CD8-positive, alpha-beta memory T cell (primary cell): ENCODE data around the gene LHFPL3. TPM values are rescaled to one million over a fixed set of nuclear protein-coding genes. Genes with fewer than 3 reads are reported as not detected.
"Not testable (repeated sequence)": the region's sequence is repeated elsewhere in the genome, so short reads cannot be mapped to it uniquely, and the experiment has no call there.

Experiments
- CTCF ChIA-PET: fragments of 350-600 bp; sonication (Branson Sonifier 250); formaldehyde crosslinking; loops from one replicate; lab custom pipeline; 2021; ENCODE audit warnings: antibody characterized with exemption; lab: Charles Lee
- POLR2A ChIA-PET: fragments of 350-600 bp; sonication (Branson Sonifier 250); formaldehyde crosslinking; loops from one replicate; lab custom pipeline; 2021; ENCODE audit warnings: antibody characterized with exemption; lab: Charles Lee
- DNase-seq, 5 donors: peaks; one replicate each; pipeline versions ENCODE4 v3.0.0 to v3.0.0-alpha.2; 2020 to 2022; ENCODE audit warnings: mixed read lengths in 1 of 5
- H3K27ac ChIP-seq: one replicate; pipeline ENCODE4 v1.7.0; 2013; ENCODE audit warnings: low read depth, mild to moderate bottlenecking, low read length, moderate library complexity
- H3K27me3 ChIP-seq: 2 replicates; pipeline ENCODE4 v1.7.0; 2013; ENCODE audit warnings: low read length, mild to moderate bottlenecking; ENCODE audit not compliant: insufficient read depth, poor library complexity, severe bottlenecking
- H3K36me3 ChIP-seq: 2 replicates; pipeline ENCODE4 v1.7.0; 2013; ENCODE audit warnings: mild to moderate bottlenecking, low read length, moderate library complexity; ENCODE audit not compliant: insufficient read depth
- H3K4me1 ChIP-seq: 2 replicates; pipeline ENCODE4 v1.7.0; 2013; ENCODE audit warnings: mild to moderate bottlenecking, low read length, moderate library complexity; ENCODE audit not compliant: insufficient read depth
- H3K4me3 ChIP-seq: 2 replicates; pipeline ENCODE4 v1.7.0; 2013; ENCODE audit warnings: mild to moderate bottlenecking, low read length
- H3K9me3 ChIP-seq: 2 replicates; pipeline ENCODE4 v1.7.0; 2013; ENCODE audit warnings: mild to moderate bottlenecking, low read length
- H3K27ac Mint-ChIP-seq, 8 donors: one replicate each; pipeline ENCODE4 v1.8.0; 2020 to 2021; ENCODE audit warnings: mixed read lengths in 8 of 8, mild to moderate bottlenecking in 6 of 8, inconsistent platforms in 3 of 8, moderate library complexity in 3 of 8
- H3K27me3 Mint-ChIP-seq, 2 donors: one replicate each; pipeline ENCODE4 v1.8.0; 2020 to 2021; ENCODE audit warnings: mixed read lengths in 2 of 2, mild to moderate bottlenecking in 1 of 2, moderate library complexity in 1 of 2
- H3K36me3 Mint-ChIP-seq, 3 donors: one replicate each; pipeline ENCODE4 v1.8.0; 2020 to 2021; ENCODE audit warnings: mixed read lengths in 3 of 3, inconsistent platforms in 1 of 3, mild to moderate bottlenecking in 1 of 3
- H3K4me1 Mint-ChIP-seq, 3 donors: one replicate each; pipeline ENCODE4 v1.8.0; 2020 to 2021; ENCODE audit warnings: mixed read lengths in 3 of 3, inconsistent platforms in 1 of 3, mild to moderate bottlenecking in 1 of 3
- H3K4me3 Mint-ChIP-seq, 7 donors: one replicate each; pipeline ENCODE4 v1.8.0; 2020 to 2021; ENCODE audit warnings: mixed read lengths in 7 of 7, mild to moderate bottlenecking in 6 of 7, moderate library complexity in 4 of 7, inconsistent platforms in 2 of 7
- H3K9me3 Mint-ChIP-seq, 5 donors: one replicate each; pipeline ENCODE4 v1.8.0; 2020 to 2022; ENCODE audit warnings: mixed read lengths in 5 of 5, mild to moderate bottlenecking in 3 of 5, moderate library complexity in 2 of 5, inconsistent platforms in 1 of 5
- polyA plus RNA-seq: library from polyadenylated mRNA; unstranded; fragments of 300-500 nt; fragmentation: Illumina TruSeq; gene quantifications from one replicate; pipeline ENCODE4 v1.2.3, GENCODE V29; 2021
- total RNA-seq, 2 experiments: library from RNA; stranded (reverse); gene quantifications; one replicate each; pipeline ENCODE4 v1.2.3, GENCODE V29; 2021

The LHFPL3 gene
- total and polyA plus RNA-seq, 3 experiments from 2014 or later = not detected

GRCh38 chr7:104686286-104686685 lies 357.9 kb downstream of the LHFPL3 start:
- no peak overlapping the region for H3K27ac ChIP-seq
- H3K4me1 Mint-ChIP-seq = no peaks in the 10 kb centered on the region
- no peaks in the 10 kb centered on the region for H3K36me3 Mint-ChIP-seq
- peaks cover 0 to under 1% (median 0%) of the 10 kb centered on the region in 5 donors for H3K9me3 Mint-ChIP-seq
- H3K36me3 ChIP-seq = no peaks in the 10 kb centered on the region
- H3K27me3 ChIP-seq = no peaks in the 10 kb centered on the region
- peaks cover 4 to 32% of the 10 kb centered on the region in 2 donors for H3K27me3 Mint-ChIP-seq
- no peak overlapping the region for H3K4me3 Mint-ChIP-seq
- ChIA-PET POLR2A (no interaction called here), CTCF (no interaction called here)
- no peaks in the 10 kb centered on the region for H3K4me1 ChIP-seq
- DNase-seq = no peak
- no peaks in the 10 kb centered on the region for H3K9me3 ChIP-seq
- H3K27ac Mint-ChIP-seq = no peak overlapping the region
- H3K4me3 ChIP-seq = no peak overlapping the region

DNA sequence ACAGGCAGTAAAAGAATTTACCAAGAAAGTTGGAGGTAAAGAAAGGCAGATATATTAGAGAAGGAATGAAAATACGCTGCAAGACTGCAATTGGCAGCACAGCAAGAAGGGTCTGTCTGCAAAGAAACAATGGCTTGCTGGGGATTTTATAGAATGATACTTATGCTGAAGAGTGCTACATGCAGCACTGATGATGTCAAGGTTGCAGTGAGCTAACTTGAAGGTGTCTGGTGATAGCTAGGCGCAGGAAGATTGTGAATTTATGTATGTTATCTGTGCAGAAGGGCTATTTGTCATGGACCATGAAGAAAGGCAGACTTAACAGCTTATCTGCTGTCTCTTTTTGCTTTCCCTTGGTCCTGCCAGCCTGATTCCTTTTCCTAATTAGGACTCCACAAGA lies 366.3 kb downstream of the LHFPL3 start:
- Mint-ChIP-seq H3K4me1 (no peaks in the 10 kb centered on the region), H3K4me3 (no peak overlapping the region)
- POLR2A ChIA-PET = no interaction called here

DNA sequence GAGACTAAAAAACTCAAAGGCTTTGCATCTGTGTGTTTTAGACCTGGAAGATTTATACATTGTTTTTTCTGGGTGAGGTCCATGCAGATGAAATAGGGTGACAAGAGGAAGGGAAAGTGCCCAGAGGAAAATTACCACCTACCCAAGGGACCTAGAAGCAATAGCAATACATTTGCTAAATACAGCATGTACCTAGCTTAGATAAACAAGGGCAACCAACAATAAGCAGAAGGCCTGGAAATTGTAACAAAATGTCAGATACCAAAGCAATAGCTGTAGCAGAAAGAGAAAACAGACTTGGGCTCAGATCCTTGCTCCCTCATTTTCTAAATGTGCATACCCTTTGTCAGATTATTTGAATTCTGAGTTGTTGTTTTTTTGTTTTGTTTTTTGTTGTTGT lies 367.2 kb downstream of the LHFPL3 start:
- no peaks in the 10 kb centered on the region for H3K36me3 Mint-ChIP-seq
- no peak for DNase-seq
- H3K4me1 Mint-ChIP-seq = no peaks in the 10 kb centered on the region
- H3K4me3 ChIP-seq = no peak overlapping the region
- no peaks in the 10 kb centered on the region for H3K4me1 ChIP-seq
- no peak overlapping the region for H3K27ac Mint-ChIP-seq
- POLR2A ChIA-PET = no interaction called here
- no peaks in the 10 kb centered on the region for H3K27me3 ChIP-seq
- no peak overlapping the region for H3K4me3 Mint-ChIP-seq
- peaks cover 5 to 9% (median 5%) of the 10 kb centered on the region in 5 donors for H3K9me3 Mint-ChIP-seq
- H3K27me3 Mint-ChIP-seq = peaks cover 3 to 7% of the 10 kb centered on the region in 2 donors
- no peaks in the 10 kb centered on the region for H3K36me3 ChIP-seq
- CTCF ChIA-PET = no interaction called here
- no peaks in the 10 kb centered on the region for H3K9me3 ChIP-seq
- H3K27ac ChIP-seq = no peak overlapping the region

More for the DNA sequence above, 366.3 kb downstream of the LHFPL3 start:
- Histone ChIP-seq H3K27ac (no peak overlapping the region), H3K36me3 (no peaks in the 10 kb centered on the region), H3K9me3 (no peaks in the 10 kb centered on the region), H3K4me1 (no peaks in the 10 kb centered on the region), H3K27me3 (no peaks in the 10 kb centered on the region), H3K4me3 (no peak overlapping the region)
- CTCF ChIA-PET = no interaction called here
- DNase-seq = no peak
- H3K27ac Mint-ChIP-seq = no peak overlapping the region
- peaks cover 3 to 7% of the 10 kb centered on the region in 2 donors for H3K27me3 Mint-ChIP-seq
- H3K36me3 Mint-ChIP-seq = no peaks in the 10 kb centered on the region
- H3K9me3 Mint-ChIP-seq = peaks cover 3 to 9% (median 5%) of the 10 kb centered on the region in 5 donors

DNA sequence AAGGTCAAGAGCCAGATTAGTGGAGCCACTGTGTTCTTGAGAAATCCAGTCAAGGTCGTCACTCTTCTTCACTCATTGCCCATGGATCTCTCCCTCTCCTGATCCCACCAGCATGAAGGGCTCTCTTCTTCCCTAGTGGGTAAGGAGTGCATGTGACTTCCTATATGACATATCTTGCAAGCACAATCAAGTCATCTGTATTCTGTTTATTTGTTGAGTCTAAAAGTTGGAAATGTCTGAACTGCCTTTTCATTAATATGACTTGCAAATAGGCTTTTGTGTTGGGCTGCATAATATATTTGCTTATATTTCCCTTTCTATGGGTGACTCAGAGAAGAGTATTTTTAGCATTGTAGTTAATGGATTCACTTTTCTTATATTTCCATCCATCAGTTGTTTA lies 371.9 kb downstream of the LHFPL3 start:
- no peaks in the 10 kb centered on the region for H3K4me1 Mint-ChIP-seq
- no peak overlapping the region for H3K27ac ChIP-seq
- H3K36me3 ChIP-seq = no peaks in the 10 kb centered on the region
- ChIA-PET POLR2A (no interaction called here), CTCF (no interaction called here)
- H3K4me1 ChIP-seq = no peaks in the 10 kb centered on the region
- peaks cover 3% of the 10 kb centered on the region in 2 donors for H3K27me3 Mint-ChIP-seq
- DNase-seq = no peak
- no peak overlapping the region for H3K4me3 Mint-ChIP-seq
- no peaks in the 10 kb centered on the region for H3K36me3 Mint-ChIP-seq
- no peak overlapping the region for H3K27ac Mint-ChIP-seq
- H3K9me3 ChIP-seq = no peaks in the 10 kb centered on the region
- no peaks in the 10 kb centered on the region for H3K27me3 ChIP-seq
- peaks cover 0 to 3% (median 0%) of the 10 kb centered on the region in 5 donors for H3K9me3 Mint-ChIP-seq
- no peak overlapping the region for H3K4me3 ChIP-seq

DNA sequence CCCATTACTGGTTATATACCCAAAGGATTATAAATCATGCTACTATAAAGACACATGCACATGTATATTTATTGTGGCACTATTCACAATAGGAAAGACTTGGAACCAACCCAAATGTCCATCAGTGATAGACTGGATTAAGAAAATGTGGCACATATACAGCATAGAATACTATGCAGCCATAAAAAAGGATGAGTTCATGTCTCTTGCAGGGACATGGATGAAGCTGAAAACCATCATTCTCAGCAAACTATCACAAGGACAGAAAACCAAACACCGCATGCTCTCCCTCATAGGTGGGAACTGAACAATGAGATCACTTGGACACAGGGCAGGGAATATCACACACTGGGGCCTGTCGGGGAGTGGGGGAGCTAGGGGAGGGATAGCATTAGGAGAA lies 392.6 kb downstream of the LHFPL3 start:
- H3K36me3 Mint-ChIP-seq, H3K9me3 ChIP-seq, H3K4me3 ChIP-seq, H3K4me1 Mint-ChIP-seq, H3K27me3 ChIP-seq, H3K36me3 ChIP-seq, CTCF ChIA-PET, DNase-seq, H3K27me3 Mint-ChIP-seq, H3K4me3 Mint-ChIP-seq, H3K27ac ChIP-seq, POLR2A ChIA-PET, H3K4me1 ChIP-seq, H3K9me3 Mint-ChIP-seq: not testable (repeated sequence)
- peak overlapping the region in 1 of 8 donors; percentile 54 for H3K27ac Mint-ChIP-seq

DNA sequence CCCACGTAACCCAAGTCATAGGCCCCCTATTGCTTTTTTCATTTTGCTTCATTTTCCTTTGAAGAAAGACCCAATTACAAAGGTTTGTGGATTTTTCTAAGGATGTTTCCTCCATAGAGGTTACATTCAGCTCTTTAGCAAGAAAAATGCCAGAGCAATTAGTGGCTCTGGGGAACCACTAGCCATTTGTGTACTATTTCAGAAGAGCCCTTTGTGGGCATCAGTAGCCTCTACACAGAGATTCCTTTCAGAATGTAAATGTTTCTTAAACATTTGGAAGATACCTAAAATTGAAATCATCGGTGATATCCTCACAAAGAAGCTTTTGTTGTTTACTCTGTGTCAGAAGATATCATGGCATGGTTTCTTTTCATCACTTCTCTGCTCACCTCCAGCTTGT lies 394.6 kb downstream of the LHFPL3 start:
- Histone ChIP-seq H3K4me1 (no peaks in the 10 kb centered on the region), H3K27ac (no peak overlapping the region), H3K36me3 (no peaks in the 10 kb centered on the region), H3K27me3 (peaks cover 3% of the 10 kb centered on the region), H3K9me3 (no peaks in the 10 kb centered on the region), H3K4me3 (no peak overlapping the region)
- Mint-ChIP-seq H3K27me3 (peaks cover 0 to 1% of the 10 kb centered on the region in 2 donors), H3K27ac (no peak overlapping the region), H3K4me1 (no peaks in the 10 kb centered on the region), H3K36me3 (no peaks in the 10 kb centered on the region), H3K9me3 (no peaks in the 10 kb centered on the region), H3K4me3 (no peak overlapping the region)
- ChIA-PET POLR2A (no interaction called here), CTCF (no interaction called here)
- no peak for DNase-seq

DNA sequence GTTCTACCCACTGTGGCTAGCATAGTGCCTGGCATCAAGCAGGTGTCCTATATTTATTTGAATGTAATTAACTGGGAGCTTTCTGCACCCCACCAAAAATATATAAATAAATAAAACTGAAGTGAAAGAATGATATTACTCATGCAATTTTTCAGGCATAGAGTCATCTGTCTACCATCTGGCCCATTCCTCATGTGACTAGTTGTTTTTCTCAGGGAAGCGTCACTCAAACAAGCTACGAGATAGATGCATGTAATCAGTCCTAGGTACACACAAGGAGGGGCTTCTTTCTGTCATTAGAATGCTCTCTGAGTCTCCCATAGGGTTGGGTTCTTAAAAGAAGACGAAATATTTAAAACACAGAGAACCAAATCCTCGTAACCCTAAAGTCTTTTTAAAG lies 430.1 kb downstream of the LHFPL3 start:
- Mint-ChIP-seq H3K4me3 (no peak overlapping the region), H3K27ac (no peak overlapping the region), H3K36me3 (no peaks in the 10 kb centered on the region), H3K9me3 (peaks cover 0 to 11% (median 6%) of the 10 kb centered on the region in 5 donors), H3K27me3 (peaks cover 0 to 18% of the 10 kb centered on the region in 2 donors), H3K4me1 (no peaks in the 10 kb centered on the region)
- ChIA-PET POLR2A (no interaction called here), CTCF (no interaction called here)
- DNase-seq = no peak
- Histone ChIP-seq H3K9me3 (no peaks in the 10 kb centered on the region), H3K4me3 (no peak overlapping the region), H3K36me3 (no peaks in the 10 kb centered on the region), H3K27ac (no peak overlapping the region), H3K4me1 (no peaks in the 10 kb centered on the region), H3K27me3 (no peaks in the 10 kb centered on the region)

DNA sequence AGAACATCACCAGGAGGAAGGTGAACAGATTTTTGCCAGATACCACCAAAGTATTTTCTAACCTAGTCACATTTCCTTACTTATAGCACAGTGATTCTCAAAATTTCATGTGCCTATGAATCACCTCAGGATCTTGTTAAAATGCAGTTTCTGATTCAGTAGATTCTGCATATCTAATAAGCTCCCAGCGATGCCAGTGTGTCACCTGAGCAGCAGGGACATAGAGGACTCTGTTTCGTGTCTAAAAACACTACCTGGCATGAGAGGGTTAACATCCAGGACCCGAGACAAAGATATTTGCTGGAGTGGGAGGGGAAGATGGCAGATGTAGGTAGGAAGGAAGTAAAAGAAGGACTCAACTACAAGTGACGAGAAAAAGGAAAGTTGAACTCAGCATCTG lies 433.5 kb downstream of the LHFPL3 start:
- H3K4me1 ChIP-seq = no peaks in the 10 kb centered on the region
- H3K36me3 ChIP-seq = no peaks in the 10 kb centered on the region
- H3K27ac ChIP-seq = no peak overlapping the region
- Mint-ChIP-seq H3K9me3 (peaks cover 0 to 6% (median 4%) of the 10 kb centered on the region in 5 donors), H3K27ac (no peak overlapping the region), H3K36me3 (no peaks in the 10 kb centered on the region), H3K4me1 (no peaks in the 10 kb centered on the region), H3K27me3 (peaks cover 4 to 15% of the 10 kb centered on the region in 2 donors), H3K4me3 (no peak overlapping the region)
- H3K27me3 ChIP-seq = no peaks in the 10 kb centered on the region
- ChIA-PET POLR2A (no interaction called here), CTCF (no interaction called here)
- no peak for DNase-seq
- H3K9me3 ChIP-seq = no peaks in the 10 kb centered on the region
- no peak overlapping the region for H3K4me3 ChIP-seq

DNA sequence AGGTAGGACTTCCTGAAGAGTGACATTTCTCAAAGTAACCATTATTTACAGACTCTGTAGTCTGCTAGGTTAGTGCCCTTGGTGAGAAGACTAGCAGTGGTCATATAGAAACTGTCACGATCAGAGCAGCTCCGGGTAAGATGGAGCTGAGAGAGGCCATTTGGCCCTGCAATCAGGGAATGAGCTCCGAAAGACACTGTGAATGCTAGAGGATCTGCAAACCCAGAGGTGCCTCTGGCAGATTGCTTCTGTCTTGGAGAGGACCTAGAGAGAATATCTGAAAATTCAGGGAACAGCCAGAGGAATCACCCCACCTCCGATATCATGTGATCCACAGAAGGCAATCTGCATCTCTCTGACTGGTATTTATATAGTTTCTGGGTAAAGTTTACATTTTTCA lies 438.7 kb downstream of the LHFPL3 start:
- ChIA-PET CTCF (no interaction called here), POLR2A (no interaction called here)

More for the DNA sequence above, 438.7 kb downstream of the LHFPL3 start:
- Mint-ChIP-seq H3K27me3 (peaks cover 6 to 20% of the 10 kb centered on the region in 2 donors), H3K27ac (no peak overlapping the region), H3K9me3 (no peaks in the 10 kb centered on the region), H3K4me3 (no peak overlapping the region), H3K4me1 (no peaks in the 10 kb centered on the region), H3K36me3 (no peaks in the 10 kb centered on the region)
- H3K4me3 ChIP-seq = no peak overlapping the region
- no peaks in the 10 kb centered on the region for H3K4me1 ChIP-seq
- no peaks in the 10 kb centered on the region for H3K9me3 ChIP-seq
- no peak for DNase-seq
- H3K36me3 ChIP-seq = no peaks in the 10 kb centered on the region
- no peak overlapping the region for H3K27ac ChIP-seq
- no peaks in the 10 kb centered on the region for H3K27me3 ChIP-seq
